ENCODE data around the gene FAM83B. TPM values are rescaled to one million over a fixed set of nuclear protein-coding genes. Genes with fewer than 3 reads are reported as not detected.

Gene FAM83B, protein sequence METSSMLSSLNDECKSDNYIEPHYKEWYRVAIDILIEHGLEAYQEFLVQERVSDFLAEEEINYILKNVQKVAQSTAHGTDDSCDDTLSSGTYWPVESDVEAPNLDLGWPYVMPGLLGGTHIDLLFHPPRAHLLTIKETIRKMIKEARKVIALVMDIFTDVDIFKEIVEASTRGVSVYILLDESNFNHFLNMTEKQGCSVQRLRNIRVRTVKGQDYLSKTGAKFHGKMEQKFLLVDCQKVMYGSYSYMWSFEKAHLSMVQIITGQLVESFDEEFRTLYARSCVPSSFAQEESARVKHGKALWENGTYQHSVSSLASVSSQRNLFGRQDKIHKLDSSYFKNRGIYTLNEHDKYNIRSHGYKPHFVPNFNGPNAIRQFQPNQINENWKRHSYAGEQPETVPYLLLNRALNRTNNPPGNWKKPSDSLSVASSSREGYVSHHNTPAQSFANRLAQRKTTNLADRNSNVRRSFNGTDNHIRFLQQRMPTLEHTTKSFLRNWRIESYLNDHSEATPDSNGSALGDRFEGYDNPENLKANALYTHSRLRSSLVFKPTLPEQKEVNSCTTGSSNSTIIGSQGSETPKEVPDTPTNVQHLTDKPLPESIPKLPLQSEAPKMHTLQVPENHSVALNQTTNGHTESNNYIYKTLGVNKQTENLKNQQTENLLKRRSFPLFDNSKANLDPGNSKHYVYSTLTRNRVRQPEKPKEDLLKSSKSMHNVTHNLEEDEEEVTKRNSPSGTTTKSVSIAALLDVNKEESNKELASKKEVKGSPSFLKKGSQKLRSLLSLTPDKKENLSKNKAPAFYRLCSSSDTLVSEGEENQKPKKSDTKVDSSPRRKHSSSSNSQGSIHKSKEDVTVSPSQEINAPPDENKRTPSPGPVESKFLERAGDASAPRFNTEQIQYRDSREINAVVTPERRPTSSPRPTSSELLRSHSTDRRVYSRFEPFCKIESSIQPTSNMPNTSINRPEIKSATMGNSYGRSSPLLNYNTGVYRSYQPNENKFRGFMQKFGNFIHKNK
- not detected in 2 replicates for total RNA-seq

GRCh38 chr6:54846243-54846856, at the start of gene FAM83B:
Gene FAM83B, plus strand, starts transcription at chr6:54846771. Its CDS starts 23,476 bp downstream, at chr6:54870247.

Data from epithelial cell of umbilical artery (primary cell).